HG03175 (cell line): Measurements from ENCODE around the gene NCKAP5L.

Experiments
- ATAC-seq: cut with Tn5 transposase; IDR thresholded peaks from one replicate; pipeline ENCODE4 v1.9.1; 2021; ENCODE audit warnings: mild to moderate bottlenecking, moderate library complexity; ENCODE audit not compliant: unreplicated experiment

The NCKAP5L gene

DNA sequence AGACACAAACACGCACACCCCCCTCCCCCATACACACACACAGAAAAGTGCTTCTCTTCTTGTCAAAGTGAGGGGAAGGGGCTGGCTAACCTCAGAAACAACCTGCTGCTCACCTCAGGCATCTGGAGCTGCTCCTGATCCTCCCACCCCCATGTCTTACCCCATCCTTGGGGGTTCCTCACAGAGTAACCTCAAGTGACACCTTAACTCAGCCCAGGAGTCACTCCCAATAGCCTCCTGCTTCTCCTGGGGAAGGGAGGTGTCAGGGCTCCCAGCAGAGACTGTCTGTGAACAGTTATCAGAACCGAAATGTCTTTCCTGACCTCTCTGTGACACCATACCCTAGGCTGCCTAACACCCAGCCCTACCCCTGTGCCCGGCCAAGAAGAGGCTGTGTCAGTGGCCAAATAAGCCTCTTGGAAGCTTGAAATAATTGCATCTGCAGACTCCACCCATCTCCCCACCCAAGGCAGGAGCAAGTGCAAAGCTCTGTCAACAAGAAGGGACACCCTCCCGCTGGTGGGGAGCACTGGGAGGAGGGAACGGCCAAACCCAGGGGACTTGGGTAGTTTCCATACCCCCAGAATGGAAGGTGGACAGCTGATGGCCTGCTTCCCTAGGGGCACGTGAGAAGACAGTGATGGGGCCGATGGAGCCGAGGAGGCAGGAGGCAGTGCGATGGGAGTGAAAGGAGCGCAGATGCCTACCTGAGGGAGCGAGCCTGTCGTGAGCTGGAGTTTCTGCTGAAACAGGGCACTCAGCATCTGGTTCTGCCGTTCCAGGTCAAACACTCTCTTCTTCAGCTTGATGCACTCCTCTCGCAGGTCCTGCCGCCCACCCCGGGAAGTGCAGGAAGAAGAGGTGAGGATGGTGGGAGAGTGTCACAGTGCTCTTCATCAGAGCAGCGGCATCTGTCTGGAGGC is 26.8 kb downstream of the NCKAP5L start:
- no peak for ATAC-seq

- ATAC-seq, result no peak
Observed at GRCh38 chr12:49800421-49801140, 27.6 kb downstream of the NCKAP5L start.

- no peak for ATAC-seq
Observed at GRCh38 chr12:49798934-49799333, 29.3 kb downstream of the NCKAP5L start.

DNA sequence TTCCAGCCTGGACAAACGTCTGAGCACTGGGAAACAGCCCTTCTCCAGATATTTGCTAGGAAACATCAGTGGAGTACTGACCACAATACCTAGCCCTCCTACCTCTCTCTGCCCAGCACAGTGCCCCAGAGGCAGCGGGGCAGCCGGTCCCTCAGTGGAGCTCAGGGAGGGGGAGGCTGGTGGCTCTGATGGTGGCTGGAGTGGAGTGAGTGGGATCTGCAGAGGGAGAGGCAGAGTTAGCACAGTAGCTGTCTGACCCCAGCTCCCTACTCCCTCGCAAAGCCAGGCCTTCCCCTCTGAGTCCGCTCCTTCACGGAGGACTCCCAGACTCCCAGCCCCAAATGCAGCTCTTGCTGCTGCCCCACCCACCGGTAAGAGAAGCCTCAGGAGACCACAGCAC is 30.0 kb downstream of the NCKAP5L start:
- no peak for ATAC-seq

GRCh38 chr12:49797449-49797776 is 30.8 kb downstream of the NCKAP5L start:
- ATAC-seq, result no peak

DNA sequence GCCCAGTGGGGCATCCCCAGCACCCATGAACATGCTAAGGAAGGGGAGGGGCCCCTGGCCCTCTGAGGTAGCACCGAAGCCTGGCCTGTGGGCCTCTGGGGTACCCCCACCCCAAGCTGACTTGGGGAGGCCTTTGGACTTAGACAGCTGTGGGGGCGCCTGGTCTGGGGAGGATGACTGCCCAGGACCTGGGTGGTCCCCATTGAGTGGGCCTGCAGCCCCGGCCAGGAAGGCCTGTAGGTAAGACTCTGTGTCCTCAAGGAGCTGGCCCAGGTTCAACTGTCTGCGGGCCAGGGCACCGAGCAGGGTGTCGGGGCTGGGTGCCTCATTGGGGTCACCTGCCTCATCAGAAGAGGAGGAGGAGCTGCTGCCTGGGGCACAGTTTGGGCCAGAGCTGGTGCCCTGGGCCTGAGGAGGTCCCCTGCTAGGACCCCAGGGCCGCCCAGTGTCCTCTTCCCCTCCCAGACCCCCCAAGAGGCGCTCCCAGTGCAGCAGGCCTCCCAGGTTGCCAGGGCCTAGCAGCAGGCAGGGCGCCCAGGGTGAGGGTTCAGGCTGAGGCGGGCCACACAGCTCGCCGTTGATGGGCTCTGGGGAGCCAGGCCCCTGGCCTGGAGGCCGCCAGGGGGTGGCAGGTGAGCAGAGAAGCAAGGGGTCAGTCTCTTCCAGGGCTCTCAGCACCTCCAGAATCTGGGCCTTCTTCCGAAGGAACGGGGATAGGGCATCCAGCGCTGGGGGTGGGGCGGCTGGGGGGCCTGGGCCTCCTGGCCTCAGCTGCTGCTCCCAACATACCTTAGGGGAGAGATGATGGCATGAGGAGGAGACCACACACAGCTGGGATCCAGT is 31.4 kb downstream of the NCKAP5L start:
- no peak for ATAC-seq

GRCh38 chr12:49796155-49796554 is 32.1 kb downstream of the NCKAP5L start:
- no peak for ATAC-seq

DNA sequence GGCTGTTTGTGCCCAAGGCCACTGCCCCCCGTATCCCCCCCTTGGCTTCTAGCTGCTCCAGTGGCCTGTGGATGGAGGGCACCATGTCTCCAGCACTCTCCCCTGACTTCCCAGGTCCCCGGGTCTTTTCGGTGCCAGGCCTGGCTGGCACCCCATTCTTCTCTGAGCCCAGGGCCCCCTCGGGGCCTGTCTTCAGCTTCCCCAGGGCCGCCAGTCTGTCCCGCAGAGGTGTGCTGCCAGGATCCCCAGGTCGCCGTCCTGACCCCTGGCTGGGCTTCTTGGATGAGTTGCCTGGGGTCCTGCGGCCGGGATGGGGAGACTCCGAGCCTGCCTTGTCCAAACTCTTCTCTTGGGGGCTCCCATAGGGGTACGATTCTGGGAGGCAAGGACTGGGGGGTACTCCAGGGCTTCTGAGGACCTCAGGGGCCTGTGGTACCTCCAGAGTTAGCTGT is 32.5 kb downstream of the NCKAP5L start:
- ATAC-seq, result no peak

- ATAC-seq, result no peak
Observed at GRCh38 chr12:49794811-49795653, 33.2 kb downstream of the NCKAP5L start.

DNA sequence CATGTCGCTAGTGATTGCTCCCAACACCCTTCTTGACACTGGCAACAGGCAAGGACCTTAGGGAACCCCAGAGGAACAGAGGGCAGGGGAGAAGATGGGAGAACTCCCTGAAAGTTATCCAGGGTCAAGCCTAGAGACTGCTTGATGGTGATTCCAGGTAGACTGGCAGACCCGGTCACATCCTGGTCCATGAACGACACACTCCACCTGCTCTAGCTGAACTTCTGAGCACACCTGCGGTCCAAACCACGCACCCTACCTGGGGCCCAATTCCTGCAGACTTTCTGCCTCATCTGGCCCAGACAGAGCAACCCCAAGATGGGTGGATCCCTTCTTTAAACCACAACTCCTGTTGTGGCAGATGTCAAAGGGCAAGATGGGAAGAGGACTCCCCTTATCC is 34.2 kb downstream of the NCKAP5L start:
- ATAC-seq, result no peak

DNA sequence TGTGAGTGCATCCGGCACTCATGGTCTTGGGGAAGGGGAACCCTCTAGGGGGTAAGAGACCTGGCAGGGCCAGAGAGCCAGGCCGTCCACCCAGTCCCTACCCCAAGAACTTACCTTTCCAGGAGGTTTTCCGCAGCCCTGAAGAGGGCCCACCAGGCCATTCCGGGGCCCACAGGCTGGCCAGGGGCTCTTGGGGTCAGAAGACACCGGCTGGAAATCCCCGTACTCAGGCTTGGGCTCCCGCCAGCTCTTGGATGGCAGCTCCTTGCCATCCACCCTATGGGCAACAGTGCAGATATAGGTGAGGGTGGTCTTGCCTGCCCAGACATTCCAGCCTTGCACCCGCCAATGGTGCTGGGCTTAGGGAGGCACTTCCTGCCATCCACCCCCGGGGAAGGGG is 34.6 kb downstream of the NCKAP5L start:
- ATAC-seq, result no peak

DNA sequence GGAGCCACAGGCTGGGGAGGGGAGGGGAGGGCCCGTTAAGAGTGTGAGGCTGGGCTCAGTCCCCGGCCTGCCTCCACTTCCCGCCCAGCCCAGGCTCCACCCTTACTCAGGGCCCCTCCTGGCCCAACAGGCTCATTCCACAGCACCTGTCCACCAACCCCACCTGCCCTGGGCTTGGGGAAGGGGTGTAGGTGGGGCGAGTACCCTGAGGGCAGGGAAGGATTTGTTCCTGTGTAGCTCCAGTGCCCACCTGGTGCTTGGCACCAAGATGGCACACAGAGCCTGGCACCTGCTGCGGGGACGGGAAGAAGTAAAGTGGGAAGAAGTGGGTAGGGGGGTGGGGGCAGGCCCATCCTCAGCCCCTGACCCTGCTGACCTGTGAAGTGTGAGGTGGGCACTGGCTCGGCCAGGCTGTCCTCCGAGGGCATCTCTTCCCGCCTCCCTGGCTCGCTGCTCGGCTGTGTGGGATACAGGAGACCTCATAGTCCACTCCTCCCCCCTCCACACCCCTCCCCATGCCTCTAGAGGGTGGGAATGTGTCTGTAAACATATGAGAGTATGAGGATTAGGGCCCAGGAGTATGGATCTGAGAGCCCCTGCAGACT is 35.1 kb downstream of the NCKAP5L start:
- no peak for ATAC-seq

DNA sequence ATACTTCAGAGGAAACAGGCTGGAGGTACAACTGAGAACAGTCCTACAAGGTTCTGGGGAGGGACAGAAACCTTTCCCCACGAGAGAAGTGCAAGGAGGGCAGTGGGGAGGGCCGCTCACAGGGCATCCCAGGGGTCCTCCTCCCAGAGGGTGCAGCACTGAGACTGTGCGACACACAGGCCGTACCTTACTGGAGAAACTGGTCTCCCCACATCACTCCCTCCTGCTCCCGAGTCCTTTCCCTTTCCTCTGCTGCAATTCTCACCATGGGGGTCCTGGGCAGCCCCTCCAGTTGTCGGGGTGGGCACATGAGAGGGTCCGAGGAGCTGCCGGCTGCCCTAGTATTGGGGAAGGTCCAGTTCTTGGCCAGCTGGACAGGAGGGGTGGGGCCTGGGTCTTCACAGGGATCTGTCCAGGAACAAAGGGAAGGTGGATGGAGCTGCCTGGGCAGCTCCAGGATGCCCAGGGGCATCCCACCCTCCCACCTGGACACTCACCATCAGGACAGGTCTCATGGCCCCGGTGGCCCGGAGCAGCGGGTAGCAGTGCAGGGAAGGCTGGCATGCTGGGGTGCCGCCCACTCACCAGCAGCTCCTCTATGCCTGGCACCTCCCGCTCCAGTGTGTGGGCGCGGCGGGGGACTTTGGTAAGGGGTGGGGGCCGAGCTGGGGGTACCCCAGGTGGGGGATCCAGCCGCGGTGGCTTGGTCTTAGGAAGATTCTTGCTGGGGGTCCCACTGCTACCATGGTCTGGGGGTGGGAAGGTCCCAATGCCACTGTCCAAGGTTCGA is 35.8 kb downstream of the NCKAP5L start:
- no peak for ATAC-seq

GRCh38 chr12:49791700-49792099 is 36.5 kb downstream of the NCKAP5L start:
- ATAC-seq, result no peak

- no peak for ATAC-seq
Observed at GRCh38 chr12:49790741-49791555, 37.3 kb downstream of the NCKAP5L start.

DNA sequence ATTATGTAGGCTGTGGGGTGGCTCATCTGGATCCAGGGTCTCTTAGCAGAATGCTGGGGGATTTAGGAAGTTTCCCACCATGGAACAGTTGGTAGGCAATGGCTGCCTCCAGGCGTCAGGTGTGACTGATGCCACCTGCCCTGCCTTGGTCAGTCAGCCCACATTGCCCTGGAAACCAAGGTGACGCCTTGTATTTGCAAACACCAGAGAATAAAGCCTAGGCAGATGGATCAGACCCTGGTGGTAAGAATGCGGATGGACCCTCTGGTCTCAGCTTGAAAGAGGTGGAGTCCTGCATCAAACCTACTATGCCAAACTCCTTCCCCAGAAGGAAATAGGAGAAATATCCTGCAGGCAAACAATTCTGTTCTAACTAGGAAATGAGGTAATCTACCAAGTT is 38.2 kb downstream of the NCKAP5L start:
- no peak for ATAC-seq

DNA sequence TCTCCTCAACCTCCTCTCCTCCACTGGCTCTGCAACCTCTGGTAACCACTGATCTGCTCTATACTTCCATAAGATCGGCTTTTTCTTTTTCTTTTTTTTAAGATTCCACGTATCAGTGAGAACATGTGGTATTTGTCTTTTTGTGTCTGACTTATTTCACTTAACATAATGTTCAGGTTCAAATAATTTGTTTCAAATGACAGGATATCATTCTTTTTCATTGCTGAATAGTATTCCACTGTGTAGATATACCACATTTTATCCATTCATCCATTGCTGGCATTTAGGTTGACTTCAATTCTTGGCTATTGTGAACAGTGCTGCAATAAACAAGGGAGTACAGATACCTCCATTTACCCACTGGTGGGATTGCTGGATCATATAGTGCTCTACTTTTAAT is 40.5 kb downstream of the NCKAP5L start:
- no peak for ATAC-seq

- ATAC-seq, result no peak
Observed at GRCh38 chr12:49784756-49785409, 43.3 kb downstream of the NCKAP5L start.
